GM06990 (cell line): Measurements from ENCODE around the gene TMED8.
"Not testable (repeated sequence)": the region's sequence is repeated elsewhere in the genome, so short reads cannot be mapped to it uniquely, and the experiment has no call there.

Experiments
- DNase-seq: peaks from one replicate; pipeline ENCODE4 v3.0.0-alpha.2; 2011; ENCODE audit not compliant: insufficient read length; ENCODE audit errors: extremely low read depth
- H3K27me3 ChIP-seq: replicated peaks from 2 replicates; pipeline ENCODE4 v1.6.0; 2011; ENCODE audit warnings: low read length; ENCODE audit not compliant: control insufficient read depth, insufficient read depth
- H3K36me3 ChIP-seq: 2 replicates; pipeline ENCODE4 v1.5.1; 2011; ENCODE audit warnings: low read length; ENCODE audit not compliant: control insufficient read depth, insufficient read depth
- H3K4me3 ChIP-seq: replicated peaks from 2 replicates; pipeline ENCODE4 v1.5.1; 2011; ENCODE audit warnings: low read depth, mild to moderate bottlenecking, control low read depth, low read length
- CTCF ChIP-seq: IDR thresholded peaks from 2 replicates; pipeline ENCODE4 v1.5.1; 2011; ENCODE audit warnings: low read length, control low read depth, mild to moderate bottlenecking, inconsistent platforms; ENCODE audit not compliant: insufficient read depth, poor library complexity, severe bottlenecking

TMED8 gene

GRCh38 chr14:77416836-77417235 lies 39.9 kb upstream of the TMED8 start:
- Histone ChIP-seq H3K4me3 (no peak overlapping the region), H3K36me3 (no peaks in the 10 kb centered on the region), H3K27me3 (no peaks in the 10 kb centered on the region)
- TF ChIP-seq CTCF, result no peak
- DNase-seq, result no peak

GRCh38 chr14:77416098-77416497 lies 39.2 kb upstream of the TMED8 start:
- not testable (repeated sequence) for DNase-seq, H3K36me3 ChIP-seq, H3K4me3 ChIP-seq, H3K27me3 ChIP-seq

- not testable (repeated sequence) for H3K27me3 ChIP-seq, H3K4me3 ChIP-seq, DNase-seq, H3K36me3 ChIP-seq
Observed at GRCh38 chr14:77415403-77416030, 38.6 kb upstream of the TMED8 start.

GRCh38 chr14:77409131-77409533 lies 32.2 kb upstream of the TMED8 start:
- Histone ChIP-seq H3K27me3 (no peaks in the 10 kb centered on the region), H3K4me3 (no peak overlapping the region), H3K36me3 (no peaks in the 10 kb centered on the region)
- peak; percentile 1 for DNase-seq
- TF ChIP-seq CTCF, result peak; percentile 36

GRCh38 chr14:77407158-77407557 lies 30.3 kb upstream of the TMED8 start:
- DNase-seq, result no peak
- Histone ChIP-seq H3K4me3 (no peak overlapping the region), H3K36me3 (no peaks in the 10 kb centered on the region), H3K27me3 (no peaks in the 10 kb centered on the region)
- no peak for TF ChIP-seq CTCF

GRCh38 chr14:77406718-77407117 lies 29.8 kb upstream of the TMED8 start:
- H3K36me3 ChIP-seq, result no peaks in the 10 kb centered on the region
- H3K27me3 ChIP-seq, result no peaks in the 10 kb centered on the region
- DNase-seq, result no peak
- H3K4me3 ChIP-seq, result no peak overlapping the region
- no peak for TF ChIP-seq CTCF

GRCh38 chr14:77406086-77406485 lies 29.2 kb upstream of the TMED8 start:
- Histone ChIP-seq H3K36me3 (no peaks in the 10 kb centered on the region), H3K27me3 (no peaks in the 10 kb centered on the region), H3K4me3 (no peak overlapping the region)
- DNase-seq, result no peak
- TF ChIP-seq CTCF, result no peak
